Suprapubic skin (tissue), 4 donors: ENCODE data around the gene MEX3B. TPM values are rescaled to one million over a fixed set of nuclear protein-coding genes. Genes with fewer than 3 reads are reported as not detected.

Experiments used
- DNase-seq, 2 donors: peaks; one replicate each; pipeline ENCODE4 v3.0.0-alpha.2; 2019; ENCODE audit warnings: low spot score in 2 of 2
- H3K27ac ChIP-seq: fragments of 200-600 bp; sonication (generic); one replicate; pipeline ENCODE4 v1.5.1; 2019
- H3K27me3 ChIP-seq: fragments of 200-600 bp; sonication (generic); one replicate; pipeline ENCODE4 v1.5.1; 2019
- H3K36me3 ChIP-seq: fragments of 200-600 bp; sonication (generic); one replicate; pipeline ENCODE4 v1.5.1; 2019
- H3K4me1 ChIP-seq: fragments of 200-600 bp; sonication (generic); one replicate; pipeline ENCODE4 v1.5.1; 2019
- H3K4me3 ChIP-seq: fragments of 200-600 bp; sonication (generic); one replicate; pipeline ENCODE4 v1.5.1; 2019; ENCODE audit warnings: mild to moderate bottlenecking
- H3K9me3 ChIP-seq: fragments of 200-600 bp; sonication (generic); one replicate; pipeline ENCODE4 v1.5.1; 2019
- EP300 ChIP-seq: sonication (generic); formaldehyde crosslinking; IDR thresholded peaks from one replicate; pipeline ENCODE4 v1.6.1; 2017; ENCODE audit warnings: antibody characterized with exemption
- POLR2A ChIP-seq, 2 donors: fragments of 450-650 bp; IDR thresholded peaks; one replicate each; pipeline ENCODE4 v1.6.1; 2017; ENCODE audit warnings: antibody characterized with exemption in 2 of 2, mild to moderate bottlenecking in 2 of 2, moderate library complexity in 2 of 2
- POLR2AphosphoS5 ChIP-seq, 3 donors: sonication (generic); formaldehyde crosslinking; IDR thresholded peaks; one replicate each; pipeline ENCODE4 v1.6.1; 2017; ENCODE audit warnings: antibody characterized with exemption in 3 of 3
- WGBS: methylation state at CpG from one replicate; pipeline ENCODE4 v1.1.5; 2018; 5-methylcytosine and 5-hydroxymethylcytosine counted together
- total RNA-seq, 4 donors: library from RNA; depleted of rRNA; stranded (reverse); fragments of >200 nt; gene quantifications; one replicate each; pipeline ENCODE4 v1.1.0, GENCODE V29; 2016
- TF ChIP-seq, protein P1 (sequence below), 2 donors: fragments of 200-600 bp in 1 of 2; fragments of 450-650 bp in 1 of 2; sonication (generic) in 1 of 2; IDR thresholded peaks; one replicate each; pipeline ENCODE4 v1.5.1; 2016 to 2019; ENCODE audit warnings: antibody characterized with exemption in 2 of 2, mild to moderate bottlenecking in 1 of 2, moderate library complexity in 1 of 2

Gene MEX3B
- total RNA-seq, 4 donors from 2014 or later = 0.49 to 1.6 (median 0.96) TPM

DNA sequence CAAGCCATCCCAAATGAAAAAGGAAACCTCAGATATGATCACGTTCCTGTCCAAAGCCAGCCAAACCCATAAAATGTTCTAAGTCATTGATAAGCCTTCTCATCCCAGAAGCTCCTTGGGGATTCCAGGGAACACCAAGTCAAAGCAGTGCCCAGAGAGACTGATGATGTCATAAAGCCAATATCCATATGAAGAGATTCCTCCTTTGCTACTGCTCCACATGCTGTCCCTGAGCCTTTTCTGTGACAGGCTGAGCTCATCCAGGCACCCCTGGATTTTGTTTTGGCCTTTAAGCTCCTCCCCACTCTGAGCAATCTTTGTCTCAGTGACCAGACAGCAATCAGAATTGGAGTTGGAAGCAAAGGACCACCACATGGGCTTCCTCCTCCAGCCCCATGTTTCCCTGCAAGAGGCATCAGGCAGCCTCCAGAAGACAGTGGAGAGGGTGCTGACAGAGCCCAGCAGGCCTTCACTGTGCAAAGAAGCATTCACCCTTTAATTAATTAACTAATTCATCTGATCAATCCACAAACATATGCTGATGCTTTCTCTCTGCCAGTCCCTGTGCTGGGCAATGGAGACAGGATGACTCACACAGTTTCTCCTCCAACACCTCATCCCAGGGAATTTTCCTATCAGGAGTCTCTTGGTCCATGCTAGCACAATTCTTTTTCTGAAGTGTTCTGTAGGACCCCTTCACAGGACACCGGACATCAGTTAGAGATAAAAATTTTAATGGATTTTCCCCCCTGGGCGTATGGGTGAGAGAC, 25.0 kb downstream of the MEX3B start:
- no peaks in the 10 kb centered on the region for H3K9me3 ChIP-seq
- no peak overlapping the region for H3K27ac ChIP-seq
- DNase-seq = no peak
- peaks cover 9% of the 10 kb centered on the region for H3K27me3 ChIP-seq
- H3K4me1 ChIP-seq = peaks cover 9% of the 10 kb centered on the region
- H3K36me3 ChIP-seq = no peaks in the 10 kb centered on the region
- no peak overlapping the region for H3K4me3 ChIP-seq
- TF ChIP-seq POLR2AphosphoS5 (IDR thresholded peaks at IDR 0.05) (no peak), POLR2A (IDR thresholded peaks at IDR 0.05) (no peak), EP300 (no peak)
- TF ChIP-seq, protein P1, sequence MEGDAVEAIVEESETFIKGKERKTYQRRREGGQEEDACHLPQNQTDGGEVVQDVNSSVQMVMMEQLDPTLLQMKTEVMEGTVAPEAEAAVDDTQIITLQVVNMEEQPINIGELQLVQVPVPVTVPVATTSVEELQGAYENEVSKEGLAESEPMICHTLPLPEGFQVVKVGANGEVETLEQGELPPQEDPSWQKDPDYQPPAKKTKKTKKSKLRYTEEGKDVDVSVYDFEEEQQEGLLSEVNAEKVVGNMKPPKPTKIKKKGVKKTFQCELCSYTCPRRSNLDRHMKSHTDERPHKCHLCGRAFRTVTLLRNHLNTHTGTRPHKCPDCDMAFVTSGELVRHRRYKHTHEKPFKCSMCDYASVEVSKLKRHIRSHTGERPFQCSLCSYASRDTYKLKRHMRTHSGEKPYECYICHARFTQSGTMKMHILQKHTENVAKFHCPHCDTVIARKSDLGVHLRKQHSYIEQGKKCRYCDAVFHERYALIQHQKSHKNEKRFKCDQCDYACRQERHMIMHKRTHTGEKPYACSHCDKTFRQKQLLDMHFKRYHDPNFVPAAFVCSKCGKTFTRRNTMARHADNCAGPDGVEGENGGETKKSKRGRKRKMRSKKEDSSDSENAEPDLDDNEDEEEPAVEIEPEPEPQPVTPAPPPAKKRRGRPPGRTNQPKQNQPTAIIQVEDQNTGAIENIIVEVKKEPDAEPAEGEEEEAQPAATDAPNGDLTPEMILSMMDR (IDR thresholded peaks at IDR 0.05) = no peak
- 83% methylated on average over 3 of the region's 3 CpGs for WGBS

DNA sequence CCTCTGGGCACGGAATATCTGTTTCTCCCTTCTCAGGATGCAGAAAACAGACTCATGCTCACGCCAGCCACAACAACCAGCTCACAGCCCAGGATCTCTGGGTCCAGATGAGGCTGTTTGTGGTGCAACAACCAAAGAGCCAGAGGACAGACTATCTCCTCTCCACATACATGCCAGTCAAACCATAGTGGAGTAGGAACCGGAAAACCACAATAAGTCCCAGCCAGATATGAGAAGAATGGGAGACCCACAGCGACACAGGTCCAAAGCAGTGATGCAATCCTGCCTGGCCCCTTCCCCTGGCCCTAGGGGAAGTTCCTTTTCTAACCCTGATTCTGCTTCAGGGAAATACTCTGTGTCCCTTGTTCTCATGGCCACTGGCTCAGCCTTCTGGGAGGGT, 27.6 kb downstream of the MEX3B start:
- DNase-seq = no peak
- no peak overlapping the region for H3K4me3 ChIP-seq
- no peaks in the 10 kb centered on the region for H3K9me3 ChIP-seq
- WGBS = 70% methylated on average over 4 of the region's 4 CpGs
- TF ChIP-seq, protein P1 (IDR thresholded peaks at IDR 0.05) = no peak
- TF ChIP-seq POLR2AphosphoS5 (IDR thresholded peaks at IDR 0.05) (no peak), EP300 (no peak), POLR2A (IDR thresholded peaks at IDR 0.05) (no peak)
- peaks cover 9% of the 10 kb centered on the region for H3K4me1 ChIP-seq
- H3K27ac ChIP-seq = no peak overlapping the region
- H3K27me3 ChIP-seq = peaks cover 9% of the 10 kb centered on the region
- H3K36me3 ChIP-seq = no peaks in the 10 kb centered on the region

DNA sequence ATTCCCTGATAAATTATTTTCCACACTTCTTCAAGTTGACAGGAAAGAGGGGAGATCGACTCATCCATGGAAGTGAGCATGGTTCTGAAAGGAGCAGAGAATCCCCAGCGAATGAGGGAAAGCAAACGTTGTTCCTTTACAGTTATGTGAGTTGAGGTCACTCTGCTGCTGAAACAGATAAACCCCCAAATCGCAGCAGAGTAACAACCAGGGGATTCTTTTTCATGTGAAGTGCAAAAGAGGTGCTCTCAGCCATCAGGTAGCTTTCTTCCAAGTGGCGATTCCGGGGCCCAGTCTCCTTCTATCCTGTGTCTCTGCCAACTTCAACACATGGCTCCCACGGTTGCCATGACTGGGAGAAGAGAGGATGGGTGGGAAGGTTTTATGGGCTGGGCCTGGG, 28.2 kb downstream of the MEX3B start:
- Histone ChIP-seq H3K27ac (no peak overlapping the region), H3K4me1 (peaks cover 9% of the 10 kb centered on the region), H3K9me3 (no peaks in the 10 kb centered on the region), H3K27me3 (peaks cover 9% of the 10 kb centered on the region), H3K36me3 (no peaks in the 10 kb centered on the region), H3K4me3 (no peak overlapping the region)
- 79% methylated on average over 7 of the region's 7 CpGs for WGBS
- DNase-seq = no peak
- no peak for TF ChIP-seq POLR2A (IDR thresholded peaks at IDR 0.05)
- TF ChIP-seq, protein P1 (IDR thresholded peaks at IDR 0.05) = no peak

DNA sequence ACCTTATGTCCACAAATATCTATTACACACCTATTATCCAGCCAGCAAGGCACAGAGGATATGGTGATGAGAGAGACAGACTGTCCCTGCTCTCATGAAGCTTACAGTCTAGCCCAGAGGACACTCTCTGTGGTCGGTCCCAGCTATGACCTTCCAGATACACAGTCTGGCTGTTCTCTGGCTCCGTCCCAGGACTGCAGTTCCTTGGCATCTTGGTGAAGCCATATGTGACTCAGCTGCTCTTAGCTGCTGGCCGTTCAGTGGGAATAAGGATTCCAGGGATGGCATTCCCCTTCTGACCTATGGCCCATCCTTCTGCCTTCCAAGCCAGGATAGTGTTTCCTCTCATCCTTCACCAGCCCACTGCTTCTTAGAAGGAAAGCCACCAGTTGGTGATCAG, 30.8 kb downstream of the MEX3B start:
- Histone ChIP-seq H3K4me3 (no peak overlapping the region), H3K9me3 (no peaks in the 10 kb centered on the region), H3K36me3 (no peaks in the 10 kb centered on the region), H3K27ac (no peak overlapping the region), H3K27me3 (peaks cover 9% of the 10 kb centered on the region), H3K4me1 (no peaks in the 10 kb centered on the region)
- 70% methylated on average over 3 of the region's 3 CpGs for WGBS
- DNase-seq = no peak
- no peak for TF ChIP-seq EP300

DNA sequence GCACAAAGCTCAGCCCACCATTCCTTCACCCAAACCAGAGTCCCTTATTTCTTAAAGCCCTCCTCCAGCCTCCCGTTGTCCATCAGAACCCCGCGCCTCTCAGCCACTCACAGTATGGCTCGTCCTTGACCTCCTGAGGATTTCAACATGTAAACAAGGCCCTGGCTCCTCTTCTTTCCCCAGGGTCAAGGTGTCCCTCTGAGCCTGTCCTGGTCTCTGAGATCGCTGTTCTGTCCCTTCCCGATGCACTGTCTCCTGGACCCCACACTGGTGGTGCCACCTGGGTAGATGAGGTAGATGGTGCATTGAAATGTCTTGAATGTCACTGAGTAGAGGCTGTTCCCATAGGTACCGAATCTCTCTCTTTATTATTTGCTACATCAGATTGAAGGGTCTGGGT, 32.9 kb downstream of the MEX3B start:
- WGBS = 92% methylated on average over 7 of the region's 7 CpGs
- TF ChIP-seq EP300 = no peak
- TF ChIP-seq POLR2AphosphoS5 (IDR thresholded peaks at IDR 0.05) = no peak
- TF ChIP-seq POLR2A (IDR thresholded peaks at IDR 0.05) = no peak
- TF ChIP-seq, protein P1 (IDR thresholded peaks at IDR 0.05) = no peak
- H3K36me3 ChIP-seq = no peaks in the 10 kb centered on the region
- no peak overlapping the region for H3K27ac ChIP-seq
- DNase-seq = no peak
- H3K4me1 ChIP-seq = no peaks in the 10 kb centered on the region
- H3K4me3 ChIP-seq = no peak overlapping the region
- no peaks in the 10 kb centered on the region for H3K27me3 ChIP-seq
- no peaks in the 10 kb centered on the region for H3K9me3 ChIP-seq

DNA sequence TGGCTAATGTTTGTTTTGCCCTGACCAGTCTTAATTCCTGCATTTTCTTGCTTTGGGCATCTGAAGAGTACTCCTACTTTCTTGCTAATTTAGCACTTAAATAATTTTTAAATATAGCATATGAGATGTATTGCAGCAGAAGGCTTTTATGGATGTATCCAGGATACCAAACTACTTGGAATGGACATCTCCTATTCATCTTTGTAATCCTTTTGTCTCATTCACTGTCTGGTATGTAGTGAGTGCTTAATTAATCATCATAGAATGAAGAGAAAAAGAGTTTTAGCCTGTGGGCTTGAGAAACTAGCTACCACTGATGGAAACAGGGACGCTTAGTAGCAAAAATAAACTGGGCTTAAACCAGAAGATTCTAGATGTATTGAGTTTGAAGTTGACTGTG, 40.6 kb downstream of the MEX3B start:
- WGBS = 78% methylated on average over 1 of the region's 1 CpG

More for the DNA sequence above, 40.6 kb downstream of the MEX3B start:
- no peak for DNase-seq
- no peak overlapping the region for H3K4me3 ChIP-seq
- no peaks in the 10 kb centered on the region for H3K4me1 ChIP-seq
- H3K9me3 ChIP-seq = no peaks in the 10 kb centered on the region
- H3K36me3 ChIP-seq = no peaks in the 10 kb centered on the region
- H3K27me3 ChIP-seq = no peaks in the 10 kb centered on the region
- no peak overlapping the region for H3K27ac ChIP-seq
- TF ChIP-seq EP300 = no peak
- TF ChIP-seq, protein P1 (IDR thresholded peaks at IDR 0.05) = no peak
- no peak for TF ChIP-seq POLR2AphosphoS5 (IDR thresholded peaks at IDR 0.05)
- TF ChIP-seq POLR2A (IDR thresholded peaks at IDR 0.05) = no peak
